ENCODE results near the gene SAMD8. TPM values are rescaled to one million over a fixed set of nuclear protein-coding genes. Genes with fewer than 3 reads are reported as not detected.
A peak's percentile ranks its signal among the peaks of the same experiment; 100 is the strongest.
"Not testable (repeated sequence)": the region's sequence is repeated elsewhere in the genome, so short reads cannot be mapped to it uniquely, and the experiment has no call there.

Gene SAMD8
- total RNA-seq, 1 experiment from 2014 or later = 20.2 TPM

- H3K4me1 ChIP-seq = no peaks in the 10 kb centered on the region
- no peak overlapping the region for H3K27ac ChIP-seq
- no peak overlapping the region for H3K4me3 ChIP-seq
- DNase-seq = no peak
- H3K36me3 ChIP-seq = peaks cover 24% of the 10 kb centered on the region
- H3K27me3 ChIP-seq = no peaks in the 10 kb centered on the region
- H3K9me3 ChIP-seq (replicated peaks) = no peaks in the 10 kb centered on the region
Observed at GRCh38 chr10:75176046-75176445, 64.6 kb downstream of the SAMD8 start.

- H3K36me3 ChIP-seq = peaks cover 25% of the 10 kb centered on the region
- H3K4me1 ChIP-seq = no peaks in the 10 kb centered on the region
- DNase-seq = no peak
- no peaks in the 10 kb centered on the region for H3K9me3 ChIP-seq (replicated peaks)
- no peak overlapping the region for H3K4me3 ChIP-seq
- H3K27me3 ChIP-seq = no peaks in the 10 kb centered on the region
- no peak overlapping the region for H3K27ac ChIP-seq
Observed at GRCh38 chr10:75176736-75177135, 65.3 kb downstream of the SAMD8 start.

GRCh38 chr10:75179657-75180177, 68.3 kb downstream of the SAMD8 start:
- Histone ChIP-seq H3K9me3 (replicated peaks) (no peaks in the 10 kb centered on the region), H3K4me1 (no peaks in the 10 kb centered on the region), H3K27ac (no peak overlapping the region), H3K36me3 (peaks cover 20% of the 10 kb centered on the region), H3K27me3 (no peaks in the 10 kb centered on the region), H3K4me3 (no peak overlapping the region)
- DNase-seq = no peak

- Histone ChIP-seq H3K27ac (no peak overlapping the region), H3K4me3 (no peak overlapping the region), H3K36me3 (peaks cover 15% of the 10 kb centered on the region), H3K9me3 (replicated peaks) (no peaks in the 10 kb centered on the region), H3K27me3 (no peaks in the 10 kb centered on the region), H3K4me1 (no peaks in the 10 kb centered on the region)
- DNase-seq = no peak
Observed at GRCh38 chr10:75180592-75180991, 69.1 kb downstream of the SAMD8 start.

GRCh38 chr10:75181073-75181472, 69.6 kb downstream of the SAMD8 start:
- Histone ChIP-seq H3K4me1 (no peaks in the 10 kb centered on the region), H3K27me3 (no peaks in the 10 kb centered on the region), H3K27ac (no peak overlapping the region), H3K36me3 (peaks cover 14% of the 10 kb centered on the region), H3K4me3 (no peak overlapping the region), H3K9me3 (replicated peaks) (no peaks in the 10 kb centered on the region)
- no peak for DNase-seq

GRCh38 chr10:75186310-75186709, 74.9 kb downstream of the SAMD8 start:
- H3K9me3 ChIP-seq (replicated peaks) = no peaks in the 10 kb centered on the region
- H3K4me1 ChIP-seq = no peaks in the 10 kb centered on the region
- H3K27me3 ChIP-seq = no peaks in the 10 kb centered on the region
- H3K27ac ChIP-seq = no peak overlapping the region
- no peak for DNase-seq
- H3K36me3 ChIP-seq = peaks cover 3% of the 10 kb centered on the region; the same call in 1 of the 2 replicates
- no peak overlapping the region for H3K4me3 ChIP-seq

- DNase-seq = peak; percentile 16 to 56
- Histone ChIP-seq H3K9me3 (replicated peaks) (no peaks in the 10 kb centered on the region), H3K4me1 (no peaks in the 10 kb centered on the region), H3K36me3 (no peaks in the 10 kb centered on the region), H3K27me3 (no peaks in the 10 kb centered on the region), H3K4me3 (no peak overlapping the region), H3K27ac (no peak overlapping the region)
Observed at GRCh38 chr10:75187961-75188426, 76.5 kb downstream of the SAMD8 start.

GRCh38 chr10:75188522-75188921, 77.1 kb downstream of the SAMD8 start:
- not testable (repeated sequence) for H3K4me1 ChIP-seq; H3K36me3 ChIP-seq; H3K4me3 ChIP-seq; H3K27ac ChIP-seq; H3K9me3 ChIP-seq (replicated peaks); H3K27me3 ChIP-seq; DNase-seq

- Histone ChIP-seq H3K4me3 (no peak overlapping the region), H3K36me3 (no peaks in the 10 kb centered on the region), H3K27ac (no peak overlapping the region), H3K9me3 (replicated peaks) (no peaks in the 10 kb centered on the region), H3K4me1 (no peaks in the 10 kb centered on the region), H3K27me3 (no peaks in the 10 kb centered on the region)
- DNase-seq = no peak
Observed at GRCh38 chr10:75189266-75190096, 78.0 kb downstream of the SAMD8 start.

- Histone ChIP-seq H3K9me3 (replicated peaks) (no peaks in the 10 kb centered on the region), H3K4me3 (no peak overlapping the region), H3K27me3 (no peaks in the 10 kb centered on the region), H3K4me1 (no peaks in the 10 kb centered on the region), H3K27ac (no peak overlapping the region), H3K36me3 (no peaks in the 10 kb centered on the region)
- no peak for DNase-seq
Observed at GRCh38 chr10:75191821-75192568, 80.5 kb downstream of the SAMD8 start.

- not testable (repeated sequence) for H3K4me3 ChIP-seq; H3K27ac ChIP-seq; H3K9me3 ChIP-seq (replicated peaks); DNase-seq; H3K36me3 ChIP-seq; H3K4me1 ChIP-seq; H3K27me3 ChIP-seq
Observed at GRCh38 chr10:75194625-75195024, 83.2 kb downstream of the SAMD8 start.

- no peaks in the 10 kb centered on the region for H3K4me1 ChIP-seq
- no peak for DNase-seq
- H3K36me3 ChIP-seq = no peaks in the 10 kb centered on the region
- no peaks in the 10 kb centered on the region for H3K9me3 ChIP-seq (replicated peaks)
- H3K4me3 ChIP-seq = no peak overlapping the region
- H3K27me3 ChIP-seq = no peaks in the 10 kb centered on the region
- H3K27ac ChIP-seq = no peak overlapping the region
Observed at GRCh38 chr10:75195035-75195763, 83.7 kb downstream of the SAMD8 start.

- H3K4me3 ChIP-seq = no peak overlapping the region
- no peak overlapping the region for H3K27ac ChIP-seq
- no peaks in the 10 kb centered on the region for H3K4me1 ChIP-seq
- DNase-seq = no peak
- no peaks in the 10 kb centered on the region for H3K27me3 ChIP-seq
- no peaks in the 10 kb centered on the region for H3K36me3 ChIP-seq
- no peaks in the 10 kb centered on the region for H3K9me3 ChIP-seq (replicated peaks)
Observed at GRCh38 chr10:75197066-75197465, 85.6 kb downstream of the SAMD8 start.

- Histone ChIP-seq H3K27ac (no peak overlapping the region), H3K36me3 (no peaks in the 10 kb centered on the region), H3K27me3 (no peaks in the 10 kb centered on the region), H3K4me1 (no peaks in the 10 kb centered on the region), H3K4me3 (no peak overlapping the region), H3K9me3 (replicated peaks) (no peaks in the 10 kb centered on the region)
- DNase-seq = no peak
Observed at GRCh38 chr10:75197906-75198305, 86.5 kb downstream of the SAMD8 start.

GRCh38 chr10:75199949-75200348, 88.5 kb downstream of the SAMD8 start:
- not testable (repeated sequence) for H3K9me3 ChIP-seq (replicated peaks); H3K27me3 ChIP-seq; H3K27ac ChIP-seq; H3K4me3 ChIP-seq; H3K36me3 ChIP-seq; H3K4me1 ChIP-seq; DNase-seq

Measured in SJCRH30 (cell line).